T-helper 22 cell (primary cell): ENCODE measurements around the gene GPR89B.
A peak's percentile ranks its signal among the peaks of the same experiment; 100 is the strongest.
"Not testable (repeated sequence)": the region's sequence is repeated elsewhere in the genome, so short reads cannot be mapped to it uniquely, and the experiment has no call there.

Experiments used
- DNase-seq: peaks from one replicate; pipeline ENCODE4 v3.0.0-alpha.2; 2020; ENCODE audit warnings: low read depth

The GPR89B gene

DNA sequence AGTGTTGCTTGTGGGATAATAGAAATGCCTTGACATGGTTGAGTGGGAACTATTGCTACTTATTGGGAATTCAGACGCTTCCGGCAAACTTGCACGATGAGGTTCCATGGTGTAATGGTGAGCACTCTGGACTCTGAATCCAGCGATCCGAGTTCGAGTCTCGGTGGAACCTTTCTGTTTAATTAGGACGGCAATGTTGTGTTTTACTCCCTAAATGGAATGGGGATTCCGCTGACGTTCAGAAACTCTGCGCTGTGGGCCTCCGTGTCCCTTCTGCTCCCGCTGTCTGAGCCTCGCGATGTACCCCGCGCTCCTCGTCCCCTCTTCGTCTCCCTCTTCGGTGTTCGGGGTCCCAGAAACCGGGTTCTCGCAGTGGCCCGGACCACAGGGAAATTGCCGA is 104.5 kb downstream of the GPR89B start:
- not testable (repeated sequence) for DNase-seq

GRCh38 chr1:148033147-148033546 is 104.9 kb downstream of the GPR89B start:
- DNase-seq, result not testable (repeated sequence)

DNA sequence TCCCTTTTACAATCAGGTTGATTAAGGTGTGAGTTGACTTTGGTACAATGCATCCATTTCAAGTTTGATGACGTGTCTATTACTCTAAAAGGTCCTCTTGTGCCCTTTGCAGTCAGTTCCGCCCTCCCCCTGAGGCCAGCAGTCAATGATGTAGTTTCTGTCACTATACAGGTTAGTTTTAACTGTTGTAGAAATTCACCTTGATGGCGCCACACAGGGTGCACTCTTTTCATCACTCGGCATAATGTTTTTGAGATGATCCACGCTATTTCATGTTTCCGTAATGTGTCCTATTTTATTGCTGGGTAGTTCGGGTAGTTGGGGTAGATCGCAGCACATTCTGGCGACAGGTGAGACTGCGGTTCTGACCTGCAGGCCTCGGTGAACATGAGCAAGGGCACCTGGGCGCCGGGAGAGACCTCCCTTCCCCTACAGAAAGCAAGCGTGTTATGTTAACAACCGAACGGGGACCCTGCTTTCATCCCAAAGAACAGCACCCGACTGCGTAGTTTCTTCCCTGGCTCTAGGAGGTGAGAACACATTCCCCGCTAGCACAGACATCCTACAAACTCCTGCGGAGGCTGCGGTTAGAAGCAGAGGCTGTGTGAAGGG is 109.7 kb downstream of the GPR89B start:
- DNase-seq, result not testable (repeated sequence)

DNA sequence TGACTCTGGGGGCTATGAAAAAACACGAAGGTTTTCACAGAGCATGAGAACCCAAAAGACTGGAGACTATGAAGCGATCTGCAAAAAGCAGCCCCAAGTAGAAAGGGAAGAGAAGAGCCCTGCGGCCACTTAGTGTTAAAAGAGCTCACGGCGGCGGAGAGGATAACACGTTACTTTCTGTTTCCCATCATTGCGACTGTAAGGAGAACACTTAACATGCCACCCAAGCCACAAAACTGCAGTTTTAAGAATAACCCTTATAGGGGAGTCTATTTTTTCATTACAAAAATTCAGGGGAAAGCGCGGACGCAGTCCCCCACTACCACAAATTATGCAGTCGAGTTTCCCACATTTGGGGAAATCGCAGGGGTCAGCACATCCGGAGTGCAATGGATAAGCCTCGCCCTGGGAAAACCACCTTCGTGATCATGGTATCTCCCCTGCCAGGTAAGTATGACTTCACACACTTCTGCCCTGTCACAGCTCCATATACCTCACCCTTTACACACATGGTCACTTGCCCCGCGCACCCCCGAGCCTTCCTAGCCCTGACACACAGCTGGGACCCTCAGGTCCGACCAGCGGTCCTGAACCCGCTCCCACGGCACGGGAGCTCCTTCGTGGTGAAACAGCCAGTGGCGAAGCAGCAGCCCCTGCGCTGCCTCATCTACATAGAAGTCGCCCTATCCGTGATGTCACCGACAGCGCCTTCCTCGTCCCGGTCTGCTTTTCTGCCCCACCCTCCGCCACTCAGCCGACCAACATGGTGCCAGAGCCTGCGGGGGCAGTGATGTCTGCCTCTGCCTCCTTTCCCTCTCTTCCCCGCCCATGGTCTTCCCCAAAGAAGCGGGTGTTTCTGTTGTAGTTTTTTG is 110.5 kb downstream of the GPR89B start:
- DNase-seq, result peak; percentile 47
